Activated naive CD8-positive, alpha-beta T cell (primary cell): ENCODE results near the gene ODAPH.
"Not testable (repeated sequence)": the region's sequence is repeated elsewhere in the genome, so short reads cannot be mapped to it uniquely, and the experiment has no call there.

Experiments used
- H3K27ac Mint-ChIP-seq: one replicate; pipeline ENCODE4 v1.8.0; 2021; ENCODE audit warnings: mixed read lengths
- H3K27me3 Mint-ChIP-seq: one replicate; pipeline ENCODE4 v1.8.0; 2021; ENCODE audit warnings: mixed read lengths
- H3K36me3 Mint-ChIP-seq: one replicate; pipeline ENCODE4 v1.8.0; 2021; ENCODE audit warnings: mixed read lengths
- H3K4me1 Mint-ChIP-seq: one replicate; pipeline ENCODE4 v1.8.0; 2021; ENCODE audit warnings: low read depth, mixed read lengths
- H3K4me3 Mint-ChIP-seq: one replicate; pipeline ENCODE4 v1.8.0; 2021; ENCODE audit warnings: mild to moderate bottlenecking, mixed read lengths
- H3K9me3 Mint-ChIP-seq: one replicate; pipeline ENCODE4 v1.8.0; 2021; ENCODE audit warnings: low read depth, mixed read lengths

Gene ODAPH

GRCh38 chr4:75531536-75532143 lies 24.2 kb upstream of the ODAPH start:
- Mint-ChIP-seq H3K36me3 (peaks cover 36% of the 10 kb centered on the region), H3K9me3 (peaks cover 23% of the 10 kb centered on the region)
- not testable (repeated sequence) for H3K4me1 Mint-ChIP-seq, H3K4me3 Mint-ChIP-seq, H3K27me3 Mint-ChIP-seq, H3K27ac Mint-ChIP-seq

GRCh38 chr4:75533339-75533887 lies 22.5 kb upstream of the ODAPH start:
- H3K4me3 Mint-ChIP-seq, H3K27me3 Mint-ChIP-seq, H3K27ac Mint-ChIP-seq, H3K4me1 Mint-ChIP-seq: not testable (repeated sequence)
- H3K9me3 Mint-ChIP-seq = peaks cover 23% of the 10 kb centered on the region
- peaks cover 32% of the 10 kb centered on the region for H3K36me3 Mint-ChIP-seq

GRCh38 chr4:75533926-75534325 lies 21.9 kb upstream of the ODAPH start:
- not testable (repeated sequence) for H3K27ac Mint-ChIP-seq, H3K4me3 Mint-ChIP-seq, H3K27me3 Mint-ChIP-seq, H3K4me1 Mint-ChIP-seq
- peaks cover 23% of the 10 kb centered on the region for H3K9me3 Mint-ChIP-seq
- H3K36me3 Mint-ChIP-seq = peaks cover 32% of the 10 kb centered on the region

GRCh38 chr4:75537308-75537707 lies 18.6 kb upstream of the ODAPH start:
- not testable (repeated sequence) for H3K27me3 Mint-ChIP-seq, H3K4me1 Mint-ChIP-seq, H3K4me3 Mint-ChIP-seq, H3K27ac Mint-ChIP-seq, H3K9me3 Mint-ChIP-seq
- H3K36me3 Mint-ChIP-seq = peaks cover 14% of the 10 kb centered on the region

- no peaks in the 10 kb centered on the region for H3K9me3 Mint-ChIP-seq
- no peak overlapping the region for H3K27ac Mint-ChIP-seq
- H3K4me1 Mint-ChIP-seq = no peaks in the 10 kb centered on the region
- no peak overlapping the region for H3K4me3 Mint-ChIP-seq
- H3K36me3 Mint-ChIP-seq = peaks cover 14% of the 10 kb centered on the region
- no peaks in the 10 kb centered on the region for H3K27me3 Mint-ChIP-seq
These were observed 13.0 kb upstream of the ODAPH start for GRCh38 chr4:75542824-75543223.

GRCh38 chr4:75544220-75544619 lies 11.6 kb upstream of the ODAPH start:
- not testable (repeated sequence) for H3K27me3 Mint-ChIP-seq, H3K27ac Mint-ChIP-seq, H3K4me3 Mint-ChIP-seq, H3K4me1 Mint-ChIP-seq, H3K9me3 Mint-ChIP-seq
- H3K36me3 Mint-ChIP-seq = peaks cover 14% of the 10 kb centered on the region

GRCh38 chr4:75544870-75545269 lies 11.0 kb upstream of the ODAPH start:
- no peaks in the 10 kb centered on the region for H3K9me3 Mint-ChIP-seq
- peaks cover 14% of the 10 kb centered on the region for H3K36me3 Mint-ChIP-seq
- H3K4me3 Mint-ChIP-seq = no peak overlapping the region
- no peaks in the 10 kb centered on the region for H3K27me3 Mint-ChIP-seq
- no peak overlapping the region for H3K27ac Mint-ChIP-seq
- no peaks in the 10 kb centered on the region for H3K4me1 Mint-ChIP-seq

- Mint-ChIP-seq H3K9me3 (no peaks in the 10 kb centered on the region), H3K27me3 (no peaks in the 10 kb centered on the region), H3K27ac (no peak overlapping the region), H3K4me1 (no peaks in the 10 kb centered on the region), H3K36me3 (peaks cover 11% of the 10 kb centered on the region), H3K4me3 (no peak overlapping the region)
These were observed 10.3 kb upstream of the ODAPH start for GRCh38 chr4:75545526-75545925.

- peaks cover 10% of the 10 kb centered on the region for H3K36me3 Mint-ChIP-seq
- no peaks in the 10 kb centered on the region for H3K4me1 Mint-ChIP-seq
- H3K27ac Mint-ChIP-seq = no peak overlapping the region
- H3K4me3 Mint-ChIP-seq = no peak overlapping the region
- H3K9me3 Mint-ChIP-seq = no peaks in the 10 kb centered on the region
- H3K27me3 Mint-ChIP-seq = no peaks in the 10 kb centered on the region
These were observed 8.0 kb upstream of the ODAPH start for GRCh38 chr4:75547647-75548387.

- Mint-ChIP-seq H3K4me3 (no peak overlapping the region), H3K27ac (no peak overlapping the region), H3K27me3 (no peaks in the 10 kb centered on the region), H3K9me3 (no peaks in the 10 kb centered on the region), H3K4me1 (no peaks in the 10 kb centered on the region), H3K36me3 (peaks cover 2% of the 10 kb centered on the region)
These were observed 6.8 kb upstream of the ODAPH start for GRCh38 chr4:75549019-75549418.

- H3K4me3 Mint-ChIP-seq = no peak overlapping the region
- no peaks in the 10 kb centered on the region for H3K36me3 Mint-ChIP-seq
- no peak overlapping the region for H3K27ac Mint-ChIP-seq
- no peaks in the 10 kb centered on the region for H3K9me3 Mint-ChIP-seq
- H3K4me1 Mint-ChIP-seq = no peaks in the 10 kb centered on the region
- H3K27me3 Mint-ChIP-seq = peaks cover 3% of the 10 kb centered on the region
These were observed 3.4 kb upstream of the ODAPH start for GRCh38 chr4:75552452-75552851.

- H3K27ac Mint-ChIP-seq = no peak overlapping the region
- H3K4me3 Mint-ChIP-seq = no peak overlapping the region
- no peaks in the 10 kb centered on the region for H3K4me1 Mint-ChIP-seq
- H3K36me3 Mint-ChIP-seq = no peaks in the 10 kb centered on the region
- no peaks in the 10 kb centered on the region for H3K9me3 Mint-ChIP-seq
- H3K27me3 Mint-ChIP-seq = peaks cover 7% of the 10 kb centered on the region
These were observed 1.8 kb downstream of the ODAPH start for GRCh38 chr4:75557696-75558095.

GRCh38 chr4:75561789-75562188 lies 5.9 kb downstream of the ODAPH start:
- Mint-ChIP-seq H3K4me3 (no peak overlapping the region), H3K9me3 (no peaks in the 10 kb centered on the region), H3K36me3 (no peaks in the 10 kb centered on the region), H3K27ac (no peak overlapping the region), H3K27me3 (peaks cover 5% of the 10 kb centered on the region), H3K4me1 (no peaks in the 10 kb centered on the region)

GRCh38 chr4:75564023-75564422 lies 8.2 kb downstream of the ODAPH start:
- no peaks in the 10 kb centered on the region for H3K36me3 Mint-ChIP-seq
- H3K27ac Mint-ChIP-seq = no peak overlapping the region
- H3K9me3 Mint-ChIP-seq = no peaks in the 10 kb centered on the region
- H3K4me1 Mint-ChIP-seq = no peaks in the 10 kb centered on the region
- H3K27me3 Mint-ChIP-seq = peaks cover 3% of the 10 kb centered on the region
- no peak overlapping the region for H3K4me3 Mint-ChIP-seq

- Mint-ChIP-seq H3K27ac (no peak overlapping the region), H3K27me3 (peaks cover 3% of the 10 kb centered on the region), H3K4me3 (no peak overlapping the region), H3K36me3 (no peaks in the 10 kb centered on the region), H3K9me3 (no peaks in the 10 kb centered on the region), H3K4me1 (no peaks in the 10 kb centered on the region)
These were observed 9.6 kb downstream of the ODAPH start for GRCh38 chr4:75565481-75565880.

- Mint-ChIP-seq H3K9me3 (no peaks in the 10 kb centered on the region), H3K4me3 (no peak overlapping the region), H3K4me1 (no peaks in the 10 kb centered on the region), H3K27me3 (peaks cover 6% of the 10 kb centered on the region), H3K36me3 (no peaks in the 10 kb centered on the region), H3K27ac (no peak overlapping the region)
These were observed 11.0 kb downstream of the ODAPH start for GRCh38 chr4:75566911-75567310.
